HepG2 (cell line): ENCODE results near the gene MGAT4D. TPM values are rescaled to one million over a fixed set of nuclear protein-coding genes. Genes with fewer than 3 reads are reported as not detected.
A peak's percentile ranks its signal among the peaks of the same experiment; 100 is the strongest.

ENCODE experiments used
- ARID3A ChIP-seq: IDR thresholded peaks from 2 replicates; pipeline ENCODE4 v1.6.1; 2012; ENCODE audit warnings: low read depth, low read length, improper control_type of control experiment
- CHCHD3 ChIP-seq: sonication (generic); formaldehyde crosslinking; IDR thresholded peaks from 2 replicates; pipeline ENCODE4 v1.8.0; 2022; ENCODE audit warnings: mild to moderate bottlenecking, missing genetic modification reagents, moderate library complexity
- GMEB2 ChIP-seq: IDR thresholded peaks from 2 replicates; pipeline ENCODE4 v1.6.1; 2016; ENCODE audit warnings: missing biosample characterization, missing genetic modification reagents, low read depth
- GPN1 ChIP-seq: sonication (generic); formaldehyde crosslinking; IDR thresholded peaks from 2 replicates; pipeline ENCODE4 v1.5.1; 2020; ENCODE audit warnings: missing genetic modification reagents, borderline replicate concordance
- HES4 ChIP-seq: sonication (generic); formaldehyde crosslinking; IDR thresholded peaks from 2 replicates; pipeline ENCODE4 v1.9.0; 2021; ENCODE audit warnings: mild to moderate bottlenecking, missing genetic modification reagents, borderline replicate concordance
- HNRNPH1 ChIP-seq: fragments of 200-400 bp; formaldehyde crosslinking; optimal IDR thresholded peaks from 2 replicates; pipeline ENCODE3; 2017; ENCODE audit warnings: mild to moderate bottlenecking, low read depth, low read length
- IRX3 ChIP-seq: sonication (generic); formaldehyde crosslinking; IDR thresholded peaks from 2 replicates; pipeline ENCODE4 v1.8.1; 2023; ENCODE audit warnings: mild to moderate bottlenecking, low read depth, missing genetic modification reagents, borderline replicate concordance
- KDM1A ChIP-seq: IDR thresholded peaks from 2 replicates; pipeline ENCODE4 v1.6.1; 2016; ENCODE audit warnings: missing compliant biosample characterization
- KLF16 ChIP-seq, 2 experiments: sonication (generic) in 1 of 2; formaldehyde crosslinking in 1 of 2; IDR thresholded peaks; 2 replicates each; pipeline versions ENCODE4 v1.6.1 to v1.8.0; 2016 to 2023; ENCODE audit warnings: missing genetic modification reagents in 2 of 2, missing compliant biosample characterization in 1 of 2
- KMT2A ChIP-seq: sonication (generic); formaldehyde crosslinking; IDR thresholded peaks from 2 replicates; pipeline ENCODE4 v1.4.0; 2020; ENCODE audit warnings: missing genetic modification reagents
- MIER3 ChIP-seq: IDR thresholded peaks from 2 replicates; pipeline ENCODE4 v1.6.1; 2016; ENCODE audit warnings: missing compliant biosample characterization, borderline replicate concordance
- NFYC ChIP-seq: IDR thresholded peaks from 2 replicates; pipeline ENCODE4 v1.6.1; 2016; ENCODE audit warnings: missing genetic modification reagents, missing compliant biosample characterization
- NONO ChIP-seq, 2 experiments: fragments of 450-650 bp in 1 of 2; sonication (generic) in 1 of 2; formaldehyde crosslinking in 1 of 2; IDR thresholded peaks in 1 of 2; conservative IDR thresholded peaks in 1 of 2; 2 replicates each; pipeline versions ENCODE4 v1.6.1 to v1.8.0; 2017 to 2022; ENCODE audit warnings: mild to moderate bottlenecking in 1 of 2, missing genetic modification reagents in 1 of 2, moderate library complexity in 1 of 2
- SPEN ChIP-seq: sonication (generic); formaldehyde crosslinking; IDR thresholded peaks from 2 replicates; pipeline ENCODE4 v1.5.1; 2020; ENCODE audit warnings: low read depth, mild to moderate bottlenecking, missing genetic modification reagents
- TBX2 ChIP-seq: sonication (generic); formaldehyde crosslinking; IDR thresholded peaks from 2 replicates; pipeline ENCODE4 v1.5.0; 2020; ENCODE audit warnings: missing genetic modification reagents, mild to moderate bottlenecking, borderline replicate concordance
- TP53 ChIP-seq: sonication (generic); formaldehyde crosslinking; conservative IDR thresholded peaks from 2 replicates; pipeline ENCODE4 v1.4.0; 2020; ENCODE audit warnings: missing genetic modification reagents
- TRAFD1 ChIP-seq: sonication (generic); formaldehyde crosslinking; IDR thresholded peaks from 2 replicates; pipeline ENCODE4 v1.5.1; 2020; ENCODE audit warnings: missing genetic modification reagents, mild to moderate bottlenecking, borderline replicate concordance
- UBTF ChIP-seq: sonication (generic); formaldehyde crosslinking; IDR thresholded peaks from 2 replicates; pipeline ENCODE4 v1.4.0; 2020; ENCODE audit warnings: mild to moderate bottlenecking, missing genetic modification reagents
- ZBTB38 ChIP-seq: sonication (generic); formaldehyde crosslinking; IDR thresholded peaks from 2 replicates; pipeline ENCODE4 v1.5.1; 2020; ENCODE audit warnings: mild to moderate bottlenecking, missing genetic modification reagents
- ZFP1 ChIP-seq: IDR thresholded peaks from 2 replicates; pipeline ENCODE4 v1.6.1; 2016
- ZMAT3 ChIP-seq: sonication (generic); formaldehyde crosslinking; conservative IDR thresholded peaks from 2 replicates; pipeline ENCODE4 v1.7.0; 2021; ENCODE audit warnings: missing genetic modification reagents
- ZNF256 ChIP-seq: sonication (generic); formaldehyde crosslinking; conservative IDR thresholded peaks from 2 replicates; pipeline ENCODE4 v1.4.0; 2020; ENCODE audit warnings: missing genetic modification reagents
- ZNF766 ChIP-seq: sonication (generic); formaldehyde crosslinking; IDR thresholded peaks from 2 replicates; pipeline ENCODE4 v1.5.0; 2020; ENCODE audit warnings: missing genetic modification reagents, borderline replicate concordance
- ZSCAN20 ChIP-seq: sonication (generic); formaldehyde crosslinking; IDR thresholded peaks from 2 replicates; pipeline ENCODE4 v1.4.0; 2020; ENCODE audit warnings: missing genetic modification reagents, mild to moderate bottlenecking, borderline replicate concordance
- ZSCAN29 ChIP-seq: sonication (generic); formaldehyde crosslinking; conservative IDR thresholded peaks from 2 replicates; pipeline ENCODE4 v1.4.0; 2020; ENCODE audit warnings: mild to moderate bottlenecking, missing genetic modification reagents
- polyA plus RNA-seq, 8 experiments: library from polyadenylated mRNA; depleted of rRNA in 3 of 8; stranded (reverse) in 7 of 8; unstranded in 1 of 8; fragments of >200 nt; fragmentation: Illumina TruSeq in 4 of 8; extraction: Trizol in 4 of 8; gene quantifications; 2 replicates each; pipeline versions ENCODE4 v1.2.1 to v1.2.3, GENCODE V29; 2011 to 2016; ENCODE audit warnings: low read depth in 4 of 8, missing spikeins in 1 of 8, mixed read lengths in 1 of 8; ENCODE audit not compliant: insufficient read depth in 1 of 8
- total RNA-seq, 5 experiments: library from RNA; depleted of rRNA; stranded (reverse); fragments of >200 nt; fragmentation: Illumina TruSeq; extraction: Trizol; gene quantifications; 2 replicates each; pipeline ENCODE4 v1.2.3, GENCODE V29; 2016; ENCODE audit warnings: low read depth in 1 of 5

MGAT4D gene
- total and polyA plus RNA-seq, 2 of the 13 experiments (the other 11 are each of a cell fraction or from before 2014, with no cell fraction given) = not detected

- TF ChIP-seq ZSCAN29 (CRISPR knock-in tag) = no peak
- TF ChIP-seq KMT2A = no peak
- TF ChIP-seq ZMAT3 (CRISPR knock-in tag) = no peak
- TF ChIP-seq TP53 (CRISPR knock-in tag) = no peak
- no peak for TF ChIP-seq ZSCAN20 (CRISPR knock-in tag)
- TF ChIP-seq UBTF (CRISPR knock-in tag) = no peak
- TF ChIP-seq TBX2 (CRISPR knock-in tag) = no peak
- no peak for TF ChIP-seq ARID3A
- TF ChIP-seq HES4 (CRISPR knock-in tag) = no peak
- no peak for TF ChIP-seq NONO (IDR thresholded peaks at IDR 0.05)
- TF ChIP-seq NONO (CRISPR knock-in tag; conservative IDR thresholded peaks at IDR 0.05) = no peak
- no peak for TF ChIP-seq MIER3 (CRISPR knock-in tag)
- no peak for TF ChIP-seq SPEN (CRISPR knock-in tag)
- TF ChIP-seq IRX3 (CRISPR knock-in tag) = no peak
- no peak for TF ChIP-seq ZNF766 (CRISPR knock-in tag)
- TF ChIP-seq CHCHD3 (CRISPR knock-in tag) = no peak
- TF ChIP-seq ZBTB38 (CRISPR knock-in tag) = no peak
- TF ChIP-seq GMEB2 (CRISPR knock-in tag) = no peak
- no peak for TF ChIP-seq ZNF256 (CRISPR knock-in tag)
- TF ChIP-seq KDM1A = no peak
- TF ChIP-seq ZFP1 (CRISPR knock-in tag) = no peak
- TF ChIP-seq HNRNPH1 = no peak
- no peak for TF ChIP-seq NFYC
- 0 out of 4 replicates have a peak, but pooled peaks of 1 of the 2 experiments have one; percentile 20 for TF ChIP-seq KLF16 (CRISPR knock-in tag; IDR thresholded peaks at IDR 0.05)
- no peak for TF ChIP-seq TRAFD1 (CRISPR knock-in tag)
- no peak for TF ChIP-seq GPN1 (CRISPR knock-in tag)
Measured at GRCh38 chr4:140529434-140529833, 31.3 kb upstream of the MGAT4D start (continued).
